Measurements from ENCODE around the gene DYNC2LI1. TPM values are rescaled to one million over a fixed set of nuclear protein-coding genes. Genes with fewer than 3 reads are reported as not detected.

Gene DYNC2LI1
- total RNA-seq, 3 donors from 2014 or later: 5.0 to 7.5 (median 5.2) TPM

GRCh38 chr2:43855292-43855691 lies 81.5 kb downstream of the DYNC2LI1 start:
- H3K4me3 Mint-ChIP-seq: no peak overlapping the region
- no peaks in the 10 kb centered on the region for H3K4me1 Mint-ChIP-seq (ENCODE audit: low read depth)
- ATAC-seq (no peak), DNase-seq (no peak)
- peaks cover 43% of the 10 kb centered on the region for H3K27me3 Mint-ChIP-seq (ENCODE audit: low read depth)
- no peaks in the 10 kb centered on the region for H3K9me3 Mint-ChIP-seq
- H3K36me3 Mint-ChIP-seq (ENCODE audit: insufficient read depth): no peaks in the 10 kb centered on the region

Other genes with a start within 250 kb of the DYNC2LI1 start
- 10 to 100 TPM; 50.3 to 60.4 (median 57.0) TPM for gene THADA, start 178.0 kb upstream of the DYNC2LI1 start, total RNA-seq
- gene PLEKHH2, start 136.8 kb upstream of the DYNC2LI1 start, total RNA-seq: under 1 TPM; 0.16 to 0.33 (median 0.26) TPM
- under 1 TPM in 2 of 3 donors, not detected in 1; 0.20 to 0.34 TPM for gene C1GALT1C1L, start 97.6 kb upstream of the DYNC2LI1 start, total RNA-seq
- not detected for gene ABCG5, start 64.8 kb downstream of the DYNC2LI1 start, total RNA-seq
- under 1 TPM in 1 of 3 donors, not detected in 2; 0.05 TPM for gene ABCG8, start 64.9 kb downstream of the DYNC2LI1 start, total RNA-seq
- 100 to 1,000 TPM; 165 to 211 (median 185) TPM for gene LRPPRC, start 221.9 kb downstream of the DYNC2LI1 start, total RNA-seq

All from activated T-cell treated with anti-CD3 and anti-CD28 coated beads, Interleukin-2, amount 50 U/mL, for 4 hours (primary cell).